H7 (cell line): ENCODE data around the gene CTSH. TPM values are rescaled to one million over a fixed set of nuclear protein-coding genes. Genes with fewer than 3 reads are reported as not detected.
A peak's percentile ranks its signal among the peaks of the same experiment; 100 is the strongest.

Experiments
- DNase-seq: peaks from one replicate; pipeline ENCODE4 v3.0.0; 2012
- H3K27me3 ChIP-seq: 2 replicates; pipeline ENCODE4 v1.6.0; 2011; ENCODE audit warnings: mild to moderate bottlenecking, low read length; ENCODE audit not compliant: control insufficient read depth, insufficient read depth
- H3K36me3 ChIP-seq: replicated peaks from 2 replicates; pipeline ENCODE4 v1.5.1; 2011; ENCODE audit warnings: low read length; ENCODE audit not compliant: control insufficient read depth, insufficient read depth
- H3K4me3 ChIP-seq: 2 replicates; pipeline ENCODE4 v1.5.1; 2011; ENCODE audit warnings: low read depth, mild to moderate bottlenecking, control low read depth, low read length, moderate library complexity; ENCODE audit not compliant: insufficient read depth
- total RNA-seq: library from RNA; depleted of rRNA; stranded (reverse); fragments of >200 nt; shearing (Covaris generic); gene quantifications from 2 replicates; pipeline ENCODE4 v1.2.3, GENCODE V29; 2014

CTSH gene
- total RNA-seq, 1 experiment from 2014 or later: 16.9 TPM

- DNase-seq: no peak
- Histone ChIP-seq H3K27me3 (no peaks in the 10 kb centered on the region), H3K36me3 (no peaks in the 10 kb centered on the region), H3K4me3 (no peak overlapping the region)
Measured at GRCh38 chr15:78960308-78960707, 15.5 kb upstream of the CTSH start.

DNA sequence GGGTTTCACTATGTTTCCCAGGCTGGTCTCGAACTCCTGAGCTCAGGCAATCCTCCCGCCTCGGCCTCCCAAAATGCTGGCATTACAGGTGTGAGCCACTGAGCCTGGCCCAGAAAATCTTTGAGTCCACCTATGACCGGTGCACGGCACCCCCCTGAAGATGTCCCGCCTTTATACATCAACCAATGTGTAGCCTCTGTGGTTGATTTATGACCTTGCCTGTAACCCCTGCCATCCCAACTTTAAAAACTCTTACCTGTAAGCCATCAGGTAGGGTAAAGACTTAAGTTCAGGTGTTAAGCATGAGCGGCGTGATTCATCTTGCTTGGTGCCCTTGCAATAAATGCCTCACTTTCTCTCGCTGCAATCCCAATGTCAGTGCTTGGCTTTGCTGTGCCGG lies 14.5 kb upstream of the CTSH start:
- DNase-seq: no peak
- Histone ChIP-seq H3K4me3 (no peak overlapping the region), H3K27me3 (no peaks in the 10 kb centered on the region), H3K36me3 (no peaks in the 10 kb centered on the region)

DNA sequence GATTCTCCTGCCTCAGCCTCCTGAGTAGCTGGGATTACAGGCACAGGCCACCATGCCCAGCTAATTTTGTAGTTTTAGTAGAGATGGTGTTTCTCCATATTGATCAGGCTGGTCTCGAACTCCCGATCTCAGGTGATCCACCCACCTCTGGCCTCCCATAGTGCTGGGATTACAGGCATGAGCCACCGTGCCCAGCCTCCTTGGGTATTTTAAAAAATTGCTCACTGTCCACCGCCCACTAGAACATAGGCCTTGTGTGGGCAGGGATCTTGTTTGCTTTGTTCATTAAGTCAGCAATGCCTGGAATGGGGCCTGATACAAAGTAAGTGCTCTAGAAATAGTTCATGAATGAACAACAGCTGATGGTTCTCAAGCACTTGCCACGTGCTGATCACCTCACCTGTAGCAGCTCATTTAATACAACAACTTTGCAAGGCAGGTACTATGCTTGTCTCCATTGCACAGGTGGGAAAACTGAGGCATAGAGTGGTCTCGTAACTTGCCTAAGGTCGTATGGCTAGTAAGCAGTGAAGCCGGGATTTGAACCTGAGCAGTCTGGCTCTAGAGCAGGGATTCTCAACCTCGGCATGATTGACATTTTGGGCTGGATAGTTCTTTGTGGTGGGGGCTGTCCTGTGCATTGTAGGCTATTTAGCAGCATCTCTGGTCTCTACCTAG lies 12.7 kb upstream of the CTSH start:
- H3K27me3 ChIP-seq: no peaks in the 10 kb centered on the region
- H3K36me3 ChIP-seq: no peaks in the 10 kb centered on the region
- DNase-seq: no peak
- no peak overlapping the region for H3K4me3 ChIP-seq

DNA sequence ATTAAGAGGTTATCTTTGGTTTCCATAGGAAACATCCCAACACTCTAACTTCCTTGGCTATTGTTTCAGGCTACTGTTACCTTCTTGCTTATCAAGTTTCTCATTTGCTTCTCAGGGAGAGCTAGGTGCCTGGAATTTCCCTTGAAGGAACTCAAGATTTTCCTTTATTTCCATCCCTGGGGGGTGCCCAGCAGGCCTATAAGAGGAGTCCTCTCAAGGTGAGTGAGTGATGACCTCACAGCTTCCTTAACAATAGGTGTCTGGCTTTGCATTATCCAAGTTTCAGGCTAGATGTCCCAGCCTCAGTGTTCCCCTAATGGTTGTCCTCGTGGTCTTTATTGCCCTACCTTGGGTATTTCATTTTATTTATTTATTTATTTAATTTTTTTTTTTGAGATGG lies 12.1 kb upstream of the CTSH start:
- no peak for DNase-seq
- Histone ChIP-seq H3K4me3 (no peak overlapping the region), H3K36me3 (no peaks in the 10 kb centered on the region), H3K27me3 (no peaks in the 10 kb centered on the region)

DNA sequence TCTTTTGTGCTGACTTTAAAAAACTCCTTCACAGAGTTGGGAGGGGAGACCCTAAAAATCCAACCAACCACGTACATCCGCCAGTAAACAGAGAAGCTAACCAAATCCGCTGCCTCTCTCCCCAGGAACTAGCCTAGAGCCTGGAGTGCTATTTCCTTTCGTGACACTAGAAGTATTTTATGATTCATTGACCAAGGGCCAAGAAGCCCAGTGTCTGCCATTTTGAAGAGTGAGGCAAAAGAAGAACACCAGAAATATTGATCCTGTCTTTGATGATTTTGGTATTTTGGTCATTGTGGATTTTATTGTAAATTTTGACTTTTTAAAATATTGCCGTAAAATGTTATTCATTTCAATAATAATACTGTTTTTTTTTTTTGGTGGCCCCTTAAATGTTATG lies 10.5 kb upstream of the CTSH start:
- no peaks in the 10 kb centered on the region for H3K27me3 ChIP-seq
- DNase-seq: no peak
- no peaks in the 10 kb centered on the region for H3K36me3 ChIP-seq

DNA sequence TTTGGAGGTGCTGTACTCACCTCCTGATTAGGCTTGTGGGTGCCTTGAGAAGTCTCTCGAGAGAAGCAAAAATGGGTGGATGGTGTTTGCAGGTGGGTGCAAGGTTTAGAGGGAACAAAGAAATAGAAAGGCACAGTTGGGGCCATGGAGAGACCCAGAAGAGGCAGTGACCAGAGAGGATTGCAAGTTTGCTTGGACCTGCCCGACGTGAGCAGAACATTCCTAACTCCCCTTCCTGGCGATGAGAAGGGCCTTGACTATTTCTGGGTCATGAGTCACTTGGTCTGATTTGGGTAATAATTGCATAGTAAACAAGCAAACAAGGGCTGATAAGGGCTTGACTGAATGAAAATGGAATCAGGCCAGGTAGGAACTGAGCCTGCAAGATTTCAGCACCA lies 7.0 kb upstream of the CTSH start:
- H3K27me3 ChIP-seq: peaks cover under 1% of the 10 kb centered on the region; the same call in 1 of the 2 replicates
- no peaks in the 10 kb centered on the region for H3K36me3 ChIP-seq
- DNase-seq: no peak
- no peak overlapping the region for H3K4me3 ChIP-seq

More for the DNA sequence above, 10.5 kb upstream of the CTSH start:
- H3K4me3 ChIP-seq: no peak overlapping the region

DNA sequence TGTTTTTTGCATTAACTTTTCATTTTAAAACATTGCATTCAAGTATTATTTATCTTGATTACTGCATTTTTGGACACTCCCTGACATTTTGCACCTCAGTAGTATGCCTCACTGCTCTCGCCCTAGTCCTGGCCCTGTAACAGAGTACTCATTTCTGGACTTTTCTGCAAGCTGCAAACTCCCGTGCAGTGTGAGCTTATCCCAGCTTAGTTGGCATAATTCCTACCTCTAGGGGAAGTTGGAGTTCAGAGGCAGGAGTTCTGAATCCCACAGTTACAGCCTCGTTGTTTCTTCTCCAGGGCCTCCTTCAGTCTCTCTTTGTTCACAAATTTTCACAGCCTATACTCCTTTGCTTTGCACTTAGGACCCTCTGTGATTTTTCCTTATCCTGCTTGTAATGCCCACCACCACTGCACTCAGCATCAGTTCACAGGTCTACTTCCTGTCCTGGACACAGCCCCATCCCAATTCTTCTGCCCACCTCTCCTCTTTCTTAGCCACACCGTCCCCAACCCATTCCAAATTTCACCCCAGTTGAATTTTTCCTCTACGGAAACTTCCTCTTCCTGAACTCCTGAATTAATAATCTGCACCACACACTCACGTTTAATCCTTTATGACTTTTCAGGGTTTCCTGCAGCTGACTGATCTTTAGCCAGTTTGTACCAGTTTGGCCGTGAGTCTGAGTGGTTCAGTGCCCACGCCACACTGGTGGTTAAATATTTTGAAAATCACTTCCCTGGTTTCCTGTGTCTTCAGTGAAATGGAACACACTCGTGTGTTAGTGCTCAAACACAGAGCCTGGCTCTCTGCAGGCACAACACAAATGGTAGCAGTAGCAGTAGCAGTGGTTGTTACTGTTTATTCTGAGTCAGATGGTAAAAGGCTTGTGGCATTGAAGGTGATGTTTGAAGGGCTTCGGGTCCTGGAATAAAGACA lies 6.3 kb upstream of the CTSH start:
- no peak for DNase-seq
- Histone ChIP-seq H3K36me3 (no peaks in the 10 kb centered on the region), H3K27me3 (peaks cover 2% of the 10 kb centered on the region; the same call in 1 of the 2 replicates), H3K4me3 (no peak overlapping the region)

- no peak for DNase-seq
- Histone ChIP-seq H3K4me3 (no peak overlapping the region), H3K27me3 (peaks cover 2% of the 10 kb centered on the region), H3K36me3 (no peaks in the 10 kb centered on the region)
Measured at GRCh38 chr15:78950343-78950742, 5.5 kb upstream of the CTSH start.

DNA sequence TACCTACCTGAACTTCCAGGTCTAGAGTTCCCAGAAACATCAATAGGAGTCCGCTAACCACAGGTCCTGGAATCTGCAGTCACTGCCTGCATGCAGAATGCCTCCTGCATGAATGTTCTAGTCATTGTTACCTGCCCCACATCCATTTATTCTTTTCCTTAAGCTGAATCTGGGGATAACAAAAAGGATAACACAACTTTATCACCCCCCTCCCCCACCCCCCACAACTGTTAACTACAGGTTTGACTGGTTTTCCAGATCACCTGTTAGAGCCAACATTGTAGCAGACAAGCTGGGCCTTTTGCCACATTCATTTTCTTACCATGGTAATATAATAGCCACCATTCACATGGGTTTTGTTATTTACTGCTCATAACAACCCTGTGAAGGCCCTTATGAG lies 4.6 kb upstream of the CTSH start:
- no peaks in the 10 kb centered on the region for H3K36me3 ChIP-seq
- peaks cover 8% of the 10 kb centered on the region for H3K27me3 ChIP-seq
- H3K4me3 ChIP-seq: no peak overlapping the region
- DNase-seq: no peak

DNA sequence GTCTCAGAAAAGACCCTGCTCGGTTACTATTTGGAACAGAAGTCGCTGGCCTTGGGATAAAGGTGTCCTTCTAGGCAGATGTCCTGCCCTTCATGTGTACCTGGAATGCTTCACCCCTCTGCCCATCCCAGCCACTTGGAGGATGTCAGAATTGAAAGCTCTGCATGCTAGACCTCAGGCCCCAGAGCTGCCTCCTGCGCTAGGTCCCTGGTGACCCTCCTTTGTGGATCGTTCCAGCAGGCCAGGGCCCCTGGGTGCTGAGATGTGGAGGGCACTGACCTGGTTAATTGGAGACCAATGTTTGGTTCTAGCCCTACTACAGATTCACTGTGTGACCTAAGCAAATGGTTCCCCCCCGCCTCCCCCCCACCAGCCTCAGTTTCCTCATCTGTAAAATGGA lies 2.7 kb upstream of the CTSH start:
- no peak overlapping the region for H3K4me3 ChIP-seq
- DNase-seq: no peak
- peaks cover 17% of the 10 kb centered on the region for H3K27me3 ChIP-seq
- H3K36me3 ChIP-seq: no peaks in the 10 kb centered on the region

DNA sequence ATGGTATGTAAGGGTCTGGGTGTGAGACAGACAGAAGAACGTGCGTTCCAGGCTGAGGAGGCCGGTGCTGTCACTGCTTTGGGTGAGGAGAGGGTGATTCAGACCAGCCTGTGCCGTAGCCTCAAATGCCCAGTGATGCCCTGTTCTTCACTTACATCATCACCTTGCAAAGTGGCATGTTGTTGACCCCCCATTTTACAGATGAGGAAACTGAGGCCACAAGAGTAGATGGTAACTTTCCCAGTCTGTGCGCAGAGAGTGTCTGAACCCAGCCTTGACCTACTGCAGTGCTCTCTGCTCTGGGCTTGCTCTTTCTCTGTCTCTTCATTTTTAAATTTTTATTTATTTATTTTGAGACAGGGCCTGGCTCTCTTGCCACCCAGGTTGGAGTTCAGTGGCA lies 1.6 kb upstream of the CTSH start:
- no peak overlapping the region for H3K4me3 ChIP-seq
- peaks cover 17% of the 10 kb centered on the region for H3K27me3 ChIP-seq
- DNase-seq: peak; percentile 5
- no peaks in the 10 kb centered on the region for H3K36me3 ChIP-seq

DNA sequence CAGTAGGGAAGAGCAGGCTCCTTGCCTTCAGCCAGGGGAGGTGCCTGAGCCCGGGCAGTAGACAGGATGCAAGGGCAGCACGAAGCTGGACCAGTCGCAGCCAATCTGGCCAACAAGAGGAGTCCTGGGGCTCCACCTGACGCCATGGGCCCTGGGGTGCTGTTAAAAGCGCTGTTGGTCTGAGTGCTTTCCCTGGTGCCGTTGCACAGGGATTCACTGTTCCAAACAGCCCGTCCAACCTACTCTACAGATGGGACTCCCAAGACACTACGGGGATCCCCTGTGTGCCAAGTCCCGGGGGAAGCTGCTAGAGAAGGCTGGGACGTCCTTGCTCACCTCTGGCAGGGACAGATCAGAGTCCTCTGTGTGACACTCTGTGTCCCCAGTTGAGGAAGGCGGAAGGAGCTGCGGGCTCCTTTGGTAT lies 632 bp downstream of the CTSH start:
- peak overlapping the region; percentile 58 for H3K4me3 ChIP-seq
- no peaks in the 10 kb centered on the region for H3K36me3 ChIP-seq
- DNase-seq: no peak
- peaks cover 17% of the 10 kb centered on the region for H3K27me3 ChIP-seq

DNA sequence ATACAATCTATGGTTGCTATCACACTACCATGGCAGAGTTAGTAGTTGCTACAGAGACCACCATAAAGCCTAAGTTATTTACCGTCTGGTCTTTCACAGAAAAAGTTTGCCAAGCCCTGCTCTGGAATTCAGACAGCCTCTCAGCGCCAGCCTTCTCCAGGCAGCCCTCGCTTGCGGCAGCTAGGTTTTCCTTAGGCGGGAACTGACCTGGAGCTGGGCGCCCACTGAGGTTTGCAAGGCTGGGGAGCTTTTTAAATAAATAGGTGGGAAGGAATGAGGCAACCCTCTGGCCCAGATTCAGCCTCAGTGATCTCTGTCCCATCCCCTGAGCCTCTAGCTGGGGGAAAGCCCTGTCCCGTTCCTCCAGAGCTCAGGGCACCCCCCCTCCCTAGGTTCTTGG lies 1.2 kb downstream of the CTSH start:
- Histone ChIP-seq H3K4me3 (no peak overlapping the region), H3K36me3 (no peaks in the 10 kb centered on the region), H3K27me3 (peaks cover 17% of the 10 kb centered on the region)
- DNase-seq: peak; percentile 56

- peaks cover 17% of the 10 kb centered on the region for H3K27me3 ChIP-seq
Measured at GRCh38 chr15:78942741-78943140, 2.1 kb downstream of the CTSH start.

More at GRCh38 chr15:78942741-78943140, 2.1 kb downstream of the CTSH start:
- Histone ChIP-seq H3K4me3 (no peak overlapping the region), H3K36me3 (no peaks in the 10 kb centered on the region)
- DNase-seq: no peak
